Measurements from ENCODE around the gene TPK1. TPM values are rescaled to one million over a fixed set of nuclear protein-coding genes. Genes with fewer than 3 reads are reported as not detected.
"Not testable (repeated sequence)": the region's sequence is repeated elsewhere in the genome, so short reads cannot be mapped to it uniquely, and the experiment has no call there.

Gene TPK1
- total RNA-seq, 1 donor = 22.6 TPM

DNA sequence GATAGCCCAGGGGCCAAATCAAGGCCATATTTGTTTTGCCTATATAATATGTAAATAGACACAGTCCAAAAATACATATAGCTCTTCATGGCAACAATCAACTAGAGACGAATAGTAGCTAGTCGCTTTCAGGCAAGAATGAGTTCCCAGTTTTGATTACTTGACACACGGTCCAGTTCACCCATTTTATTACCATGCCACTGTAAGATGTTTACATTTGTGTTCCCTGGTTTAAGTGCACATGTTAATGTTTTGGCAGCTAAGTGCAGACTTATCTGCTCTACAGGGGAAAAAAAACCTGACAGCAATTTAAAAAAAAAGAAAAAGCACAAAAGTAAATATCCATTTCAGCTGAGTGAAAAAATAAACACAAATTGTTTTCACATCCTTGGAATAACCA lies 213.1 kb downstream of the TPK1 start:
- Histone ChIP-seq H3K4me3 (ENCODE audit: low read length) (no peak overlapping the region), H3K9me3 (ENCODE audit: low read depth, low read length) (no peaks in the 10 kb centered on the region), H3K4me1 (ENCODE audit: insufficient read depth, low read length) (no peaks in the 10 kb centered on the region), H3K27me3 (ENCODE audit: insufficient read depth, low read length) (no peaks in the 10 kb centered on the region)

DNA sequence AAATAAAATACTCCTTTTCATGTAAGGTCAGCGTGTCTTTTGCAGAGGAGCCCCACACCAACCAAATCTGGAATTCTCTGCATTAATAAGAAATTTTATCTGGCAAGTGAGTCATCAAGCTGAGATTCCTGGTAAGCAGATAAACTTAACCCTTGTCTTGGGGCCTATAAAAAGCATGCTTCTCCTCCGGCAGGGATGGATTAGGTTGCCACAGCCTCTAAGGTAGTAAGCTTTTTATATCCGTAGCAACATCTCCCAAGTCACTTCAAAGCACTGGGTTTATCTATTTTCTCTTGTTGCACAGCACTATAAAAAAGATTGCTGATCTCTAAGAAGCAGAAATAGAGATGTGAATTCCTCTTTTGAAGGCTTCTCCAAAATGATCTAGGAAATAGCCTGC lies 229.6 kb downstream of the TPK1 start:
- Histone ChIP-seq H3K4me1 (ENCODE audit: insufficient read depth, low read length) (no peaks in the 10 kb centered on the region), H3K4me3 (ENCODE audit: low read length) (no peak overlapping the region), H3K9me3 (ENCODE audit: low read depth, low read length) (no peaks in the 10 kb centered on the region), H3K27me3 (ENCODE audit: insufficient read depth, low read length) (no peaks in the 10 kb centered on the region)

DNA sequence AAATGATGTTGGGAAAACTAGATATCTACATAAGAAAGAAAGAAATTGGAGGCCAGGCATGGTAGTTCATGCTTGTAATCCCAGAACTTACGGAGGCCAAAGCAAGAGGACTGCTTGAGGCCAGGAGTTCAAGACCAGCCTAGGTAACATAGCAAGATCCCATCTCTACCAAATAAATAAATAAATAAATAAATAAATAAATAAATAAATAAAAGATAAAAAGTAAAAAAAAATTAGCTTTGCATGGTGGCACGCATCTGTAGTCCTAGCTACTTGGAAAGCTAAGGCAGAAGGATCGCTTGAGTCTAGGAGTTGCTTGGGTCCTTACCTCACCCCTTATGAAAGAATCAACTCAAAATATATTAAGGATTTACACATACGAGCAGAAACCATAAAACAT lies 238.9 kb downstream of the TPK1 start:
- Histone ChIP-seq H3K4me1 (ENCODE audit: insufficient read depth, low read length) (no peaks in the 10 kb centered on the region), H3K4me3 (ENCODE audit: low read length) (no peak overlapping the region), H3K27me3 (ENCODE audit: insufficient read depth, low read length) (no peaks in the 10 kb centered on the region), H3K9me3 (ENCODE audit: low read depth, low read length) (peaks cover 17% of the 10 kb centered on the region)

DNA sequence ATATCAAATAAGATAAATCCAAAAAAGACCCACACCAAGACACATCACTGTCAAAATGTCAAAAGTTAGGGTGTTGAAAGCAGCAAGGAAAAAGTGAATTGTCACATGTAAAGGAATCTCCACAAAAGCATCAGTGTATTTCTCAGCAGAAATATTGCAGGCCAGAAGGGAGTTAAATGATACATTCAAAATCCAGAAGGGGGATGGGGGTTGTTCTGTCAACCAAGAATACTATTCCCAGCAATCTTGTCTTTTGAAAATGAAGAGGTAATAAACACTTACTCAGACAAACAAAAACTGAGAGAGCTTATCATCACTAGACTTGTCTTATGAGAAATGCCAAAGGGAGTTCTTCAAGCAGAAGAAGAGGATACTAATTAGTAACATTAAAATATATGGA lies 241.3 kb downstream of the TPK1 start:
- Histone ChIP-seq H3K9me3 (ENCODE audit: low read depth, low read length) (peaks cover 17% of the 10 kb centered on the region), H3K4me3 (ENCODE audit: low read length) (no peak overlapping the region)

DNA sequence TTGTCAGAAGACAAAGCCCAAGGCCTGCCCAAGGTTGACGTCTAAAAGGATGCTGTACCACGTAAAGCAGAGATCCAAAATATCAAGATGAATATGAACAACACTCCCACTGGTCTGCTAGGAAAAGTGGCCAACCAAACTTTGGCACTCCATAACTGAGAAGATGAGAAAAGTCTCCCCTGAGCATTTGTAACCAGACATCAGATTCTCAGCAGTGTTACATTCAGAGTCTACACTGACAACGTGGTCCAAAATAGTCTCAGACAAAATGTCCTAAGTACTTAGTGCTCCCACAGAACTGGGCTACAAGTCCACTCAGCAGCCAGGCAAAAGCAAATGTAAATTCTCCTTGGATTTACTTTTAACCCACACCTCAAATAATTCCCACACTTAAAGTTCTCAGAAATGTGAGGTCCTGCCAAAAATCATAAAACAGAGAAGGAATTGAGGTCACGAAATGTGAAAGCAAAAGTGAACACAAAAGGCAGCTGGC lies 247.2 kb downstream of the TPK1 start:
- H3K4me1 ChIP-seq (ENCODE audit: insufficient read depth, low read length) = no peaks in the 10 kb centered on the region
- no peaks in the 10 kb centered on the region for H3K9me3 ChIP-seq (ENCODE audit: low read depth, low read length)
- no peaks in the 10 kb centered on the region for H3K27me3 ChIP-seq (ENCODE audit: insufficient read depth, low read length)
- no peak overlapping the region for H3K4me3 ChIP-seq (ENCODE audit: low read length)

More for the DNA sequence above, 241.3 kb downstream of the TPK1 start:
- Histone ChIP-seq H3K4me1 (ENCODE audit: insufficient read depth, low read length) (no peaks in the 10 kb centered on the region), H3K27me3 (ENCODE audit: insufficient read depth, low read length) (no peaks in the 10 kb centered on the region)

- H3K9me3 ChIP-seq (ENCODE audit: low read depth, low read length) = no peaks in the 10 kb centered on the region
- no peaks in the 10 kb centered on the region for H3K4me1 ChIP-seq (ENCODE audit: insufficient read depth, low read length)
- H3K27me3 ChIP-seq (ENCODE audit: insufficient read depth, low read length) = no peaks in the 10 kb centered on the region
- H3K4me3 ChIP-seq (ENCODE audit: low read length) = no peak overlapping the region
Measured at GRCh38 chr7:144587701-144588100, 248.2 kb downstream of the TPK1 start.

GRCh38 chr7:144584726-144585125 lies 251.1 kb downstream of the TPK1 start:
- no peaks in the 10 kb centered on the region for H3K27me3 ChIP-seq (ENCODE audit: insufficient read depth, low read length)
- H3K4me1 ChIP-seq (ENCODE audit: insufficient read depth, low read length) = no peaks in the 10 kb centered on the region
- H3K4me3 ChIP-seq (ENCODE audit: low read length) = no peak overlapping the region
- no peaks in the 10 kb centered on the region for H3K9me3 ChIP-seq (ENCODE audit: low read depth, low read length)

- no peaks in the 10 kb centered on the region for H3K4me1 ChIP-seq (ENCODE audit: insufficient read depth, low read length)
- H3K27me3 ChIP-seq (ENCODE audit: insufficient read depth, low read length) = no peaks in the 10 kb centered on the region
- H3K4me3 ChIP-seq (ENCODE audit: low read length) = no peak overlapping the region
- H3K9me3 ChIP-seq (ENCODE audit: low read depth, low read length) = no peaks in the 10 kb centered on the region
Measured at GRCh38 chr7:144579687-144580086, 256.2 kb downstream of the TPK1 start.

DNA sequence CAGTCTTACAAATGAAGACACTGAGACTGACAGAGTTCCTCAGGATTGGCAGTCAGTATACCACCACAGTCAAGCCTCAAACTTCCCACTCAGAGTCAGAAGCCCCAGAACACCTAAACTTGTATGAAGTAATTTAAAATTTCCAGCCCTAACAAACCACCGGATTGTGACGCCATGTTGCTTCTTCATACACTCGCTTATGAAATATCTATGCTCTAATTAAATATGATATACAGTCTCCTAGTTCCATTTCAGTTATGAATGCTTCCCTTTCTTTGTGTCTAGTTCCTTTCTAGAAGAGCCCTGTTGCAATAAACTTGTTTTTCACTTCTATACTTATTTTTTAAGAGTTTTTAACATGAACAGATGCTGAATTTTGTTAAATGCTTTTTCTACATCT lies 260.4 kb downstream of the TPK1 start:
- H3K27me3 ChIP-seq (ENCODE audit: insufficient read depth, low read length) = no peaks in the 10 kb centered on the region
- no peak overlapping the region for H3K4me3 ChIP-seq (ENCODE audit: low read length)
- no peaks in the 10 kb centered on the region for H3K9me3 ChIP-seq (ENCODE audit: low read depth, low read length)
- H3K4me1 ChIP-seq (ENCODE audit: insufficient read depth, low read length) = no peaks in the 10 kb centered on the region

DNA sequence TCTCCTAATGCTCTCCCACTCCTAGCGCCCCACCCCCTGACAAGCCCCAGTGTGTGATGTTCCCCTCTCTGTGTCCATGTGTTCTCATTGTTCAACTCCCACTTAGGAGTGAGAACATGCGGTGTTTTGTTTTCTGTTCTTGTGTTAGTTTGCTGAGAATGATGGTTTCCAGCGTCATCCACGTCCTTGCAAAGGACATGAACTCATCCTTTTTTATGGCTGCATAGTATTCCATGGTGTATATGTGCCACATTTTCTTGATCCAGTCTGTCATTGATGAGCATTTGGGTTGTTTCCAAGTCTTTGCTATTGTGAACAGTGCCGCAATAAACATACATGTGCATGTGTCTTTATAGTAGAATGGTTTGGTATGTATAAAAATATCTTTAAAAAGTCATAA lies 261.1 kb downstream of the TPK1 start:
- H3K4me1 ChIP-seq (ENCODE audit: insufficient read depth, low read length) = not testable (repeated sequence)

DNA sequence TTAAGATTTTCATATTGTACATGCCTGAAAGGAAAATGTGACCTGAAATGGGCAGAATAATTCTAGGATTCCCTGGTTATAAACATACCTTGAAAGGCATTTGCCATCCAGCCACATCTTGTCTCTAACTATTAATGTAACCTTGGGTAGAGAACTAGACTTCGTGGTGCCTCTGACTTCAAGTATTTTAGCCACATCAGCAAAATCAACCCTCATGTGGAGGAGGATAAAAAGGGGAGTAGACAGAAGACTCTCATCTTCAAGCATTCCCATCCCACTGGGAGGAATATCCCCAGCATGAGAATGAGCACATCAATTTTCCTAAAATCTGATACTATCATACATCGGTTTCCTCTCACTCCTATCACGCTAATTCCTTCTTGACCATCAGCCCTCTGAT lies 267.6 kb downstream of the TPK1 start:
- Histone ChIP-seq H3K27me3 (ENCODE audit: insufficient read depth, low read length) (no peaks in the 10 kb centered on the region), H3K9me3 (ENCODE audit: low read depth, low read length) (no peaks in the 10 kb centered on the region), H3K4me3 (ENCODE audit: low read length) (no peak overlapping the region), H3K4me1 (ENCODE audit: insufficient read depth, low read length) (no peaks in the 10 kb centered on the region)

More for the DNA sequence above, 261.1 kb downstream of the TPK1 start:
- not testable (repeated sequence) for H3K9me3 ChIP-seq (ENCODE audit: low read depth, low read length); H3K4me3 ChIP-seq (ENCODE audit: low read length); H3K27me3 ChIP-seq (ENCODE audit: insufficient read depth, low read length)

DNA sequence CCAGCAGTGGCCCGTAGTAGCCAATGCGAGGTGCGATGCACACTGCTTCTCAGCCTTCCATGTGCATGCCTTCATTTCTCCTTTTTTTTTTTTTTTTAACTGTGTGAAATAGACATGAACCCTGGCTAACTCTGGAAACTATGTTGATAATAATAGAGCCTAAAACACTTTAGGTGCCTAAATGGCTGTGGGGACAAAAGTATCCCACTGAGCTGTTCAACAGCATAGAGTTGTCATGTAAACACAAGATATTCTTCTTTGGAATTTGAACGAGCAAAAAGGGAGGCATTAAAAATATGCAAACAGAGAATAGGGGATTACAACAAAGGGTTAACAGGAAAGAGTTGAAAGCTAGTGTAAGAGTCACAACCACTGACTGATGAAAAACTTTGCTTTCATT lies 270.3 kb downstream of the TPK1 start:
- Histone ChIP-seq H3K4me1 (ENCODE audit: insufficient read depth, low read length) (no peaks in the 10 kb centered on the region), H3K9me3 (ENCODE audit: low read depth, low read length) (no peaks in the 10 kb centered on the region), H3K27me3 (ENCODE audit: insufficient read depth, low read length) (no peaks in the 10 kb centered on the region), H3K4me3 (ENCODE audit: low read length) (no peak overlapping the region)

GRCh38 chr7:144549861-144550260 lies 286.0 kb downstream of the TPK1 start:
- no peaks in the 10 kb centered on the region for H3K4me1 ChIP-seq (ENCODE audit: insufficient read depth, low read length)
- no peak overlapping the region for H3K4me3 ChIP-seq (ENCODE audit: low read length)
- H3K9me3 ChIP-seq (ENCODE audit: low read depth, low read length) = no peaks in the 10 kb centered on the region
- H3K27me3 ChIP-seq (ENCODE audit: insufficient read depth, low read length) = no peaks in the 10 kb centered on the region

- H3K9me3 ChIP-seq (ENCODE audit: low read depth, low read length) = no peaks in the 10 kb centered on the region
- H3K27me3 ChIP-seq (ENCODE audit: insufficient read depth, low read length) = no peaks in the 10 kb centered on the region
- H3K4me1 ChIP-seq (ENCODE audit: insufficient read depth, low read length) = no peaks in the 10 kb centered on the region
- H3K4me3 ChIP-seq (ENCODE audit: low read length) = no peak overlapping the region
Measured at GRCh38 chr7:144548556-144548955, 287.3 kb downstream of the TPK1 start.

- H3K9me3 ChIP-seq (ENCODE audit: low read depth, low read length) = no peaks in the 10 kb centered on the region
- no peaks in the 10 kb centered on the region for H3K4me1 ChIP-seq (ENCODE audit: insufficient read depth, low read length)
- no peak overlapping the region for H3K4me3 ChIP-seq (ENCODE audit: low read length)
- no peaks in the 10 kb centered on the region for H3K27me3 ChIP-seq (ENCODE audit: insufficient read depth, low read length)
Measured at GRCh38 chr7:144547888-144548287, 288.0 kb downstream of the TPK1 start.

DNA sequence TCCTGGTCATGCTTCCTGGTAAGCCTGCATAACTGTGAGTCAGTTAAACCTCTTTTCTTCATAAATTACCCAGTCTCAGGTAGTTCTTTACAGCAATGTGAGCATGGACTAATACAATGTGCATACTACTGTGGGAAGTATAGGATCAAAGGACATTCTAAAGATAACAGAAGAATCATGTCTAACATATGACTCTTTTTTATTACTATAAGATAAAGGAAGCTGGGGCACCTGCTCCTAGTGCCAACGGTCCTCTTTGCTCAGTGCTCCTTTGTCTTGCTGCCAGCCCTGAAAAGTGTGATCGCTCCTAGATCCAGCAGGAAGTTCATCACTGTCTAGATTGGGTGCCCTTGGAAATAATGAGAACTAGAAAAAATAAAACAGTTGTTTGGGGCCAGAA lies 289.1 kb downstream of the TPK1 start:
- Histone ChIP-seq H3K27me3 (ENCODE audit: insufficient read depth, low read length) (no peaks in the 10 kb centered on the region), H3K4me1 (ENCODE audit: insufficient read depth, low read length) (no peaks in the 10 kb centered on the region), H3K4me3 (ENCODE audit: low read length) (no peak overlapping the region), H3K9me3 (ENCODE audit: low read depth, low read length) (no peaks in the 10 kb centered on the region)

- Histone ChIP-seq H3K4me1 (ENCODE audit: insufficient read depth, low read length) (no peaks in the 10 kb centered on the region), H3K9me3 (ENCODE audit: low read depth, low read length) (no peaks in the 10 kb centered on the region), H3K27me3 (ENCODE audit: insufficient read depth, low read length) (no peaks in the 10 kb centered on the region), H3K4me3 (ENCODE audit: low read length) (no peak overlapping the region)
Measured at GRCh38 chr7:144545330-144545729, 290.5 kb downstream of the TPK1 start.

Data from mononuclear cell (primary cell).